Breast epithelium (tissue), 4 donors: ENCODE data around the gene CTSH. TPM values are rescaled to one million over a fixed set of nuclear protein-coding genes. Genes with fewer than 3 reads are reported as not detected.

ENCODE experiments used
- DNase-seq, 2 donors: peaks; one replicate each; pipeline ENCODE4 v3.0.0-alpha.2; 2019; ENCODE audit warnings: low spot score in 2 of 2
- H3K27ac ChIP-seq, 2 donors: fragments of 200-600 bp; sonication (generic) in 1 of 2; one replicate each; pipeline ENCODE4 v1.5.1; 2016 to 2019; ENCODE audit warnings: mild to moderate bottlenecking in 1 of 2
- H3K27me3 ChIP-seq, 2 donors: fragments of 200-600 bp; sonication (generic) in 1 of 2; one replicate each; pipeline versions ENCODE4 v1.5.1 to v1.6.0; 2017 to 2019; ENCODE audit warnings: control low read depth in 1 of 2, mild to moderate bottlenecking in 1 of 2
- H3K36me3 ChIP-seq: fragments of 200-600 bp; one replicate; pipeline ENCODE4 v1.5.1; 2019
- H3K4me1 ChIP-seq, 2 donors: fragments of 200-600 bp; sonication (generic); one replicate each; pipeline ENCODE4 v1.5.1; 2016 to 2019; ENCODE audit warnings: control low read depth in 1 of 2
- H3K4me3 ChIP-seq, 3 donors: fragments of 200-600 bp; sonication (generic); 1 replicate in 2 of 3; 2 replicates in 1 of 3; pipeline ENCODE4 v1.5.1; 2016 to 2019; ENCODE audit warnings: mild to moderate bottlenecking in 3 of 3, moderate library complexity in 2 of 3
- H3K9me3 ChIP-seq, 2 donors: fragments of 200-600 bp; sonication (generic) in 1 of 2; one replicate each; pipeline ENCODE4 v1.5.1; 2016 to 2019; ENCODE audit warnings: control low read depth in 1 of 2
- CTCF ChIP-seq, 3 donors: fragments of 450-650 bp; IDR thresholded peaks; one replicate each; pipeline ENCODE4 v1.5.1; 2016 to 2017; ENCODE audit warnings: antibody characterized with exemption in 3 of 3, mild to moderate bottlenecking in 3 of 3, moderate library complexity in 3 of 3
- POLR2A ChIP-seq: fragments of 450-650 bp; IDR thresholded peaks from one replicate; pipeline ENCODE4 v1.6.1; 2016; ENCODE audit warnings: antibody characterized with exemption, mild to moderate bottlenecking, moderate library complexity
- POLR2AphosphoS5 ChIP-seq, 3 donors: sonication (generic); formaldehyde crosslinking; IDR thresholded peaks; one replicate each; pipeline ENCODE4 v1.6.1; 2017; ENCODE audit warnings: antibody characterized with exemption in 3 of 3
- intact Hi-C: fragments of 100-400 bp; cut with DNase I; formaldehyde crosslinking; loops from one replicate; pipeline ENCODE4 v1.15.1; 2023; ENCODE audit warnings: low total_unique reads
- total RNA-seq, 3 donors: library from RNA; depleted of rRNA; stranded (reverse); fragments of >200 nt; gene quantifications; one replicate each; pipeline ENCODE4 v1.1.0, GENCODE V29; 2016

Gene CTSH
- total RNA-seq, 3 donors from 2014 or later: 158 to 272 (median 163) TPM

GRCh38 chr15:78977591-78978347, 32.9 kb upstream of the CTSH start:
- no peaks in the 10 kb centered on the region for H3K4me1 ChIP-seq
- no peaks in the 10 kb centered on the region for H3K27me3 ChIP-seq
- no peaks in the 10 kb centered on the region for H3K36me3 ChIP-seq
- TF ChIP-seq POLR2A: no peak
- TF ChIP-seq CTCF (IDR thresholded peaks at IDR 0.05): no peak
- no peak for TF ChIP-seq POLR2AphosphoS5 (IDR thresholded peaks at IDR 0.05)
- no peaks in the 10 kb centered on the region for H3K9me3 ChIP-seq
- no peak for DNase-seq
- intact Hi-C loops: no loop called here
- no peak overlapping the region for H3K4me3 ChIP-seq
- no peak overlapping the region for H3K27ac ChIP-seq

- no peak for DNase-seq
- intact Hi-C loops: no loop called here
- Histone ChIP-seq H3K36me3 (no peaks in the 10 kb centered on the region), H3K9me3 (no peaks in the 10 kb centered on the region), H3K27me3 (no peaks in the 10 kb centered on the region), H3K27ac (no peak overlapping the region), H3K4me1 (no peaks in the 10 kb centered on the region), H3K4me3 (no peak overlapping the region)
- no peak for TF ChIP-seq POLR2A
- no peak for TF ChIP-seq CTCF (IDR thresholded peaks at IDR 0.05)
- no peak for TF ChIP-seq POLR2AphosphoS5 (IDR thresholded peaks at IDR 0.05)
These were observed 32.3 kb upstream of the CTSH start for GRCh38 chr15:78977091-78977571.

- no peak for DNase-seq
- Histone ChIP-seq H3K4me1 (no peaks in the 10 kb centered on the region), H3K36me3 (no peaks in the 10 kb centered on the region), H3K9me3 (no peaks in the 10 kb centered on the region), H3K27ac (no peak overlapping the region), H3K27me3 (no peaks in the 10 kb centered on the region), H3K4me3 (no peak overlapping the region)
- intact Hi-C loops: no loop called here
- no peak for TF ChIP-seq POLR2A
- TF ChIP-seq POLR2AphosphoS5 (IDR thresholded peaks at IDR 0.05): no peak
- TF ChIP-seq CTCF (IDR thresholded peaks at IDR 0.05): no peak
These were observed 31.8 kb upstream of the CTSH start for GRCh38 chr15:78976691-78977090.

- Histone ChIP-seq H3K36me3 (no peaks in the 10 kb centered on the region), H3K27me3 (no peaks in the 10 kb centered on the region), H3K4me3 (no peak overlapping the region), H3K4me1 (no peaks in the 10 kb centered on the region), H3K27ac (no peak overlapping the region), H3K9me3 (no peaks in the 10 kb centered on the region)
- intact Hi-C loops: no loop called here
- DNase-seq: no peak
- no peak for TF ChIP-seq POLR2AphosphoS5 (IDR thresholded peaks at IDR 0.05)
- TF ChIP-seq CTCF (IDR thresholded peaks at IDR 0.05): no peak
- TF ChIP-seq POLR2A: no peak
These were observed 29.5 kb upstream of the CTSH start for GRCh38 chr15:78974272-78974918.

- Histone ChIP-seq H3K4me1 (no peaks in the 10 kb centered on the region), H3K36me3 (no peaks in the 10 kb centered on the region), H3K27me3 (no peaks in the 10 kb centered on the region), H3K4me3 (no peak overlapping the region), H3K9me3 (no peaks in the 10 kb centered on the region), H3K27ac (no peak overlapping the region)
- DNase-seq: no peak
- intact Hi-C loops: no loop called here
- TF ChIP-seq POLR2AphosphoS5 (IDR thresholded peaks at IDR 0.05) (no peak), CTCF (IDR thresholded peaks at IDR 0.05) (no peak), POLR2A (no peak)
These were observed 25.0 kb upstream of the CTSH start for GRCh38 chr15:78969687-78970349.
